ENCODE results near the gene CELF2. TPM values are rescaled to one million over a fixed set of nuclear protein-coding genes. Genes with fewer than 3 reads are reported as not detected.

The CELF2 gene
- total RNA-seq, 4 donors from 2014 or later, result 27.0 to 44.1 (median 31.3) TPM

DNA sequence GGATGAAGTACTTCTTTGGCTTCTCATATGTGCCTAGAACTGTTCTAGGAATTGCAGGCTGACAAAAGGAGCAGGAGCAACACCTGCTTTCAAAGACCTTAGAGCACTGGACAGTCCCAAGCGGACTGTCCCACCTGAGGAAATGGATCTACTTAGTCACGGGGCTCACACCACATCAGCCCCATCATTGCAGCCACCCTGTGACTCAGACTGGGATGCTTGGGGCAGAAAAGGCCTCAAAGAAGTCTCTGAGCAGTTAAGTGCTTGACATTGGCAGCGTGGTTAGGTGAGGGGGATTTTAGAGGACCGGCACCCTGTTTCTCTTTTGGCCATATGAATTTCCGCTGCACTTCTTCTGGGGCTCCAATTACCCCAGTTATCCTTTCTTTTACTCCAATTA, 337.2 kb downstream of the CELF2 start:
- Histone ChIP-seq H3K36me3 (no peaks in the 10 kb centered on the region), H3K9me3 (no peaks in the 10 kb centered on the region), H3K27ac (no peak overlapping the region), H3K4me1 (no peaks in the 10 kb centered on the region), H3K4me3 (no peak overlapping the region), H3K27me3 (no peaks in the 10 kb centered on the region)
- intact Hi-C loops (cut with DNase I; ENCODE audit: low total_unique reads), result no loop called here
- TF ChIP-seq, protein P1, sequence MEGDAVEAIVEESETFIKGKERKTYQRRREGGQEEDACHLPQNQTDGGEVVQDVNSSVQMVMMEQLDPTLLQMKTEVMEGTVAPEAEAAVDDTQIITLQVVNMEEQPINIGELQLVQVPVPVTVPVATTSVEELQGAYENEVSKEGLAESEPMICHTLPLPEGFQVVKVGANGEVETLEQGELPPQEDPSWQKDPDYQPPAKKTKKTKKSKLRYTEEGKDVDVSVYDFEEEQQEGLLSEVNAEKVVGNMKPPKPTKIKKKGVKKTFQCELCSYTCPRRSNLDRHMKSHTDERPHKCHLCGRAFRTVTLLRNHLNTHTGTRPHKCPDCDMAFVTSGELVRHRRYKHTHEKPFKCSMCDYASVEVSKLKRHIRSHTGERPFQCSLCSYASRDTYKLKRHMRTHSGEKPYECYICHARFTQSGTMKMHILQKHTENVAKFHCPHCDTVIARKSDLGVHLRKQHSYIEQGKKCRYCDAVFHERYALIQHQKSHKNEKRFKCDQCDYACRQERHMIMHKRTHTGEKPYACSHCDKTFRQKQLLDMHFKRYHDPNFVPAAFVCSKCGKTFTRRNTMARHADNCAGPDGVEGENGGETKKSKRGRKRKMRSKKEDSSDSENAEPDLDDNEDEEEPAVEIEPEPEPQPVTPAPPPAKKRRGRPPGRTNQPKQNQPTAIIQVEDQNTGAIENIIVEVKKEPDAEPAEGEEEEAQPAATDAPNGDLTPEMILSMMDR (IDR thresholded peaks at IDR 0.05), result no peak
- TF ChIP-seq POLR2AphosphoS5 (IDR thresholded peaks at IDR 0.05) (no peak), POLR2A (IDR thresholded peaks at IDR 0.05) (no peak)
- no peak for DNase-seq
- 83 to 85% methylated on average over 3 to 5 of the region's 5 CpGs for WGBS, 2 donors (ENCODE audit: low coverage in 1 of 2)
- in situ Hi-C loops (cut with MboI; ENCODE audit: low pct_ligation_motif_present in 1 of 4, low pct_unique_long_range_greater_than_20kb in 1 of 4, low sequenced_read_pairs in 3 of 4), result no loop called here

DNA sequence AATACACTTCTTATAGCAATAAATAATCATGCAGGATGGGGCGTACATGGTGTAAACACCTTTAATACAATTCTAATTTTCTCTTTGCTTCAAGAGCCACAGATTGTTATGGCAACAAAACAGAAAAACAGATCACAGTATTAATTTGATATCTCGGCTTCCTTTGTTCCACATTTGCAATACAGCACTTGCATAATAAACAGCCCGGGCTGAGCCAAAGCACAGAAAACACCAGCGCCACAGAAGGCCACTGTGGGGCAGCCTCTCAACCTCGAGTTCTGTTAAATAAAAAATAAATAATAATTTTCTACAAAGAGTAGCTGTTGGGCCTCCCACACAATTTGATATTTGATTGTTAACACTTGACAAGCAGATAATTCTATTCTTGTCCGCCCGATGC, 337.9 kb downstream of the CELF2 start:
- Histone ChIP-seq H3K4me1 (no peaks in the 10 kb centered on the region), H3K4me3 (no peak overlapping the region), H3K27me3 (no peaks in the 10 kb centered on the region), H3K27ac (no peak overlapping the region), H3K36me3 (no peaks in the 10 kb centered on the region), H3K9me3 (no peaks in the 10 kb centered on the region)
- no peak for TF ChIP-seq POLR2AphosphoS5 (IDR thresholded peaks at IDR 0.05)
- TF ChIP-seq, protein P1 (IDR thresholded peaks at IDR 0.05), result no peak
- TF ChIP-seq EP300 (IDR thresholded peaks at IDR 0.05; ENCODE audit: low read depth), result no peak
- TF ChIP-seq POLR2A (IDR thresholded peaks at IDR 0.05), result no peak
- intact Hi-C loops (cut with DNase I; ENCODE audit: low total_unique reads), result no loop called here
- DNase-seq, result no peak
- in situ Hi-C loops (cut with MboI; ENCODE audit: low pct_ligation_motif_present in 1 of 4, low pct_unique_long_range_greater_than_20kb in 1 of 4, low sequenced_read_pairs in 3 of 4), result no loop called here
- 82 to 95% methylated on average over 3 to 7 of the region's 7 CpGs for WGBS, 2 donors (ENCODE audit: low coverage in 1 of 2)

DNA sequence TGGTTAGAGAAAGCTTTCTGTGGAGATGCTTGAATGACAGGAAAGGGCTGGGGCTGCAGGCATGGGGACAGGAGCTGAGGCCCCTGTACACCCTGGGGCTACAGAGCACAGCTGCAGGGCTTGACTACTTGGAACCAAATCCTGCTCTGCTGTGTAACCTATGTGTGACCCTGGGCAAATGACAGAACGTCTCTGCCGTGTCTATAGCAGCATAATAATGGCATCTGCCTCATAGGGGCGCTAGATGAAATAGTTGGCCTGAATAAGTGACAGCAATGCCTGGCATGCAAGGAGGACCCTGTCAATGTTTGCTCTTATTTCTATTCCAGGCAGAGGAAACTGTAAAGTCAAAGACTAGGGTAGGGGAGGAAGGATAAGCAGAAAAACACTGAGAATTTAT, 339.8 kb downstream of the CELF2 start:
- Histone ChIP-seq H3K27ac (no peak overlapping the region), H3K9me3 (no peaks in the 10 kb centered on the region), H3K36me3 (no peaks in the 10 kb centered on the region), H3K4me3 (no peak overlapping the region), H3K27me3 (no peaks in the 10 kb centered on the region), H3K4me1 (no peaks in the 10 kb centered on the region)
- in situ Hi-C loops (cut with MboI; ENCODE audit: low pct_ligation_motif_present in 1 of 4, low pct_unique_long_range_greater_than_20kb in 1 of 4, low sequenced_read_pairs in 3 of 4), result no loop called here
- 79% methylated on average over 3 of the region's 3 CpGs; no CpG with 5 or more reads in 1 of the 2 donors for WGBS, 2 donors (ENCODE audit: low coverage in 1 of 2)
- intact Hi-C loops (cut with DNase I; ENCODE audit: low total_unique reads), result no loop called here
- DNase-seq, result no peak
- TF ChIP-seq POLR2AphosphoS5 (IDR thresholded peaks at IDR 0.05) (no peak), POLR2A (IDR thresholded peaks at IDR 0.05) (no peak), EP300 (IDR thresholded peaks at IDR 0.05; ENCODE audit: low read depth) (no peak)
- TF ChIP-seq, protein P1 (IDR thresholded peaks at IDR 0.05), result no peak

DNA sequence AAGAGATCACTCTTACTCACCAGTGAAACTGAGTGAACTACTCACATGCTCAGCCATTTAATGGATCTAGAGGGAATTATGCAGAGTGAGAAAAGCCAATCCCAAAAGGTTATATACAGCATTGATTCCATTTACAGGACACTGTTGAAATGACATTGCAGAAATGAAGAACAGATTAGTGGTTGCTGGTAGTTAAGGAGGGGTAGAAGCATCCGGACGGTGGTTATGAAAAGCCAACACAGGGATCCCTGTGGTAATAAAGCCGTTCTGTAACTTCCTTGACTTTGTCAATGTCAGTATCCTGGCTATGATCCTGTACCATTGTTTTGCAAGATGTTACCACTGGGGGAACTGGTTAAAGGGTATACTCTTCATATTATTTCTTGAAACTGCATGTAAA, 340.3 kb downstream of the CELF2 start:
- TF ChIP-seq, protein P1 (IDR thresholded peaks at IDR 0.05), result no peak
- TF ChIP-seq POLR2AphosphoS5 (IDR thresholded peaks at IDR 0.05) (no peak), EP300 (IDR thresholded peaks at IDR 0.05; ENCODE audit: low read depth) (no peak), POLR2A (IDR thresholded peaks at IDR 0.05) (no peak)
- no peak for DNase-seq
- Histone ChIP-seq H3K27me3 (no peaks in the 10 kb centered on the region), H3K9me3 (no peaks in the 10 kb centered on the region), H3K4me1 (no peaks in the 10 kb centered on the region), H3K4me3 (no peak overlapping the region), H3K27ac (no peak overlapping the region), H3K36me3 (no peaks in the 10 kb centered on the region)
- in situ Hi-C loops (cut with MboI; ENCODE audit: low pct_ligation_motif_present in 1 of 4, low pct_unique_long_range_greater_than_20kb in 1 of 4, low sequenced_read_pairs in 3 of 4), result no loop called here
- 83% methylated on average over 3 of the region's 3 CpGs; no CpG with 5 or more reads in 1 of the 2 donors for WGBS, 2 donors (ENCODE audit: low coverage in 1 of 2)
- intact Hi-C loops (cut with DNase I; ENCODE audit: low total_unique reads), result no loop called here
